H1 (cell line): ENCODE data around the gene NDUFAF7. TPM values are rescaled to one million over a fixed set of nuclear protein-coding genes. Genes with fewer than 3 reads are reported as not detected.

Experiments
- BACH1 ChIP-seq: IDR thresholded peaks from 2 replicates; pipeline ENCODE4 v1.6.1; 2012; ENCODE audit warnings: low read length, improper control_type of control experiment
- BRCA1 ChIP-seq: IDR thresholded peaks from 2 replicates; pipeline ENCODE4 v1.6.1; 2012; ENCODE audit warnings: low read depth, low read length, improper control_type of control experiment
- CHD1 ChIP-seq: IDR thresholded peaks from 2 replicates; pipeline ENCODE4 v1.6.1; 2012; ENCODE audit warnings: low read depth, low read length, improper control_type of control experiment
- CTBP2 ChIP-seq: IDR thresholded peaks from 2 replicates; pipeline ENCODE4 v1.7.0; 2011; ENCODE audit warnings: borderline replicate concordance, mild to moderate bottlenecking, moderate library complexity, mixed read lengths, low read length; ENCODE audit not compliant: insufficient read depth, insufficient read length
- EGR1 ChIP-seq: IDR thresholded peaks from 2 replicates; pipeline ENCODE4 v1.6.1; 2011; ENCODE audit warnings: low read depth, low read length, borderline replicate concordance
- EP300 ChIP-seq, 2 experiments: IDR thresholded peaks; 1 replicate in 1 of 2; 2 replicates in 1 of 2; pipeline ENCODE4 v1.6.1; 2011 to 2012; ENCODE audit warnings: low read depth in 2 of 2, low read length in 2 of 2, mild to moderate bottlenecking in 2 of 2, borderline replicate concordance in 1 of 2, inconsistent platforms in 1 of 2, moderate library complexity in 1 of 2
- GABPA ChIP-seq: IDR thresholded peaks from 2 replicates; pipeline ENCODE4 v1.6.1; 2011; ENCODE audit warnings: mild to moderate bottlenecking, low read length, moderate library complexity, borderline replicate concordance; ENCODE audit not compliant: insufficient read depth
- HDAC6 ChIP-seq: IDR thresholded peaks from one replicate; pipeline ENCODE4 v1.7.1; 2012; ENCODE audit warnings: low read depth, mild to moderate bottlenecking, inconsistent platforms, low read length, moderate library complexity
- JUN ChIP-seq: IDR thresholded peaks from 2 replicates; pipeline ENCODE4 v1.6.1; 2011; ENCODE audit warnings: low read depth, mild to moderate bottlenecking, improper control_type of control experiment, low read length
- KDM1A ChIP-seq: fragments of 200-600, 300-600 bp; sonication (generic); IDR thresholded peaks from 2 replicates; pipeline ENCODE4 v1.7.1; 2016; ENCODE audit warnings: mild to moderate bottlenecking, low read length, borderline replicate concordance
- KDM4A ChIP-seq: IDR thresholded peaks from one replicate; pipeline ENCODE4 v1.7.1; 2012; ENCODE audit warnings: low read depth, mild to moderate bottlenecking, moderate library complexity, low read length, inconsistent platforms; ENCODE audit not compliant: severe bottlenecking
- NANOG ChIP-seq: IDR thresholded peaks from 2 replicates; pipeline ENCODE4 v1.6.1; 2011; ENCODE audit warnings: low read length, low read depth, mild to moderate bottlenecking, inconsistent platforms; ENCODE audit not compliant: insufficient read depth, poor library complexity, severe bottlenecking
- NRF1 ChIP-seq: IDR thresholded peaks from 2 replicates; pipeline ENCODE4 v1.6.1; 2011; ENCODE audit warnings: mild to moderate bottlenecking, low read depth, low read length, improper control_type of control experiment
- PHF8 ChIP-seq: fragments of 200-600 bp; sonication (generic); conservative IDR thresholded peaks from 2 replicates; pipeline ENCODE4 v1.7.1; 2012; ENCODE audit warnings: low read depth, mild to moderate bottlenecking, inconsistent platforms, low read length, moderate library complexity
- RBBP5 ChIP-seq: IDR thresholded peaks from 2 replicates; pipeline ENCODE4 v1.7.1; 2012; ENCODE audit warnings: low read depth, mild to moderate bottlenecking, inconsistent platforms, low read length, moderate library complexity, borderline replicate concordance
- RFX5 ChIP-seq: IDR thresholded peaks from 2 replicates; pipeline ENCODE4 v1.6.1; 2011; ENCODE audit warnings: low read depth, low read length, improper control_type of control experiment, borderline replicate concordance
- SAP30 ChIP-seq: fragments of 300-600 bp; sonication (generic); IDR thresholded peaks from 2 replicates; pipeline ENCODE4 v1.7.1; 2012; ENCODE audit warnings: low read length, moderate library complexity, mild to moderate bottlenecking, inconsistent platforms; ENCODE audit not compliant: insufficient read depth, insufficient replicate concordance
- SIX5 ChIP-seq: IDR thresholded peaks from 2 replicates; pipeline ENCODE4 v1.6.1; 2011; ENCODE audit warnings: mild to moderate bottlenecking, low read depth, low read length
- TBP ChIP-seq: IDR thresholded peaks from 2 replicates; pipeline ENCODE4 v1.6.1; 2011; ENCODE audit warnings: low read depth, low read length, improper control_type of control experiment
- YY1 ChIP-seq: IDR thresholded peaks from 2 replicates; pipeline ENCODE4 v1.6.1; 2011; ENCODE audit warnings: low read depth, mild to moderate bottlenecking, low read length
- polyA plus RNA-seq, 7 experiments: library from polyadenylated mRNA; depleted of rRNA in 3 of 7; stranded (reverse) in 5 of 7; unstranded in 2 of 7; fragments of >200 nt in 5 of 7; fragments of 200-250 nt in 2 of 7; gene quantifications; 1 replicate in 5 of 7; 2 replicates in 1 of 7; 4 replicates in 1 of 7; pipeline versions ENCODE4 v1.2.1 to v1.2.3, GENCODE V29; 2011 to 2013; ENCODE audit warnings: missing spikeins in 2 of 7, mixed read lengths in 2 of 7
- total RNA-seq: library from RNA; stranded (reverse); fragmentation: NEBNext Ultra II Directional; extraction: Animal tissue kit (Norgen Biotek cat#: 25700); gene quantifications from 2 replicates; pipeline ENCODE4 v1.2.1, GENCODE V29; 2021
- TF ChIP-seq, protein P1 (sequence below): IDR thresholded peaks from 2 replicates; pipeline ENCODE4 v1.6.1; 2012; ENCODE audit warnings: inconsistent platforms
- TF ChIP-seq, protein P2 (sequence below): IDR thresholded peaks from 2 replicates; pipeline ENCODE4 v1.6.1; 2011; ENCODE audit warnings: low read depth, mild to moderate bottlenecking, low read length; ENCODE audit not compliant: insufficient read depth

The NDUFAF7 gene
- total and polyA plus RNA-seq, 2 of the 8 experiments (the other 6 are each of a cell fraction or from before 2014, with no cell fraction given) = 50.2 to 56.0 TPM

DNA sequence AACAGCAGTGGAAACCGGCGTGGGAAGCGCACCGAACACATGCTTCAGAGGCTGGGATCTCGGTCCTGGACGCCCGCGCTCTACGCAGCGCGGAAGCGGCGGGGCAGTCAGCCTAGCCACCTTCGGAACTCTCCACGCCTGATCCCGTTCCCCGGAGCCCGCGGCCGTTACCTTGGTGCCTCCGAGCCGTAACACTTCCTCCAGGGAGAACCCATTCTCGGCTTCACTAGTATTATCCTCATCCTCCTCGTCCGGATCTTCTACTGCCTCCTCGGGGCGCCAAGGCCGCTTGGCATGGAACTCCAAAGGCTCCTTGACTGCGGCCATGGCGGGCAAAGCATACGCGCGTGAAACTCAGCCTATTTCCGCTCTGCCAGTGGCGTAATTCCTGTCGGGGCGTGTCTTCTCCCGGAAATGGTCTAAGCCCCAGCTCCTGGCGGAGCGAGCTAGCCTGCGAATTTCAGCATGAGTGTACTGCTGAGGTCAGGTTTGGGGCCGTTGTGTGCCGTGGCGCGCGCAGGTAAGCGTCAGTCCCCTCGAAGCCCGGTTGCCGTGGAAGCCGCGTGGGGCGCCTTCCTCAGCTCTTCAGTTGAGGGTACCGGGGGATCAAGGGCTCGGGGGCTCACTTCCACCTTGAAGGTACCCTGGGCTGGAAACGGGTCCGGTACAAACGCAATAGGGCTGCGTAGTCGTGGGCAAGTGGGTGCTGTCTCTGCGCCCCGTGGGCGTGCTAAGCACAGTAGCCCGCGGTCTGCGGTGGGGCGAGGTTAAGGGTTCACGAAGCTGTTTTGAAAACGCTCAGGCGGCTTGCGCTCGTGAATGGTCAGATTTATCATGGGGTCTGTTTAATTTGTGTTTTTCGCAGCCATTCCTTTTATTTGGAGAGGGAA lies at the start of gene NDUFAF7, which contains the start of gene CEBPZ (continued):
- TF ChIP-seq EP300 (IDR thresholded peaks at IDR 0.05; ENCODE audit: borderline replicate concordance in 1 of 2, low read depth in 2 of 2, low read length in 2 of 2) = no peak
- TF ChIP-seq GABPA = peak; percentile 74; the same call in 1 of the 2 replicates
- no peak for TF ChIP-seq NANOG
- TF ChIP-seq RFX5 = no peak
- TF ChIP-seq CTBP2 = no peak
- TF ChIP-seq CHD1 = no peak
- TF ChIP-seq BACH1 = no peak; the same call in 1 of the 2 replicates
- no peak for TF ChIP-seq NRF1
- TF ChIP-seq, protein P1, sequence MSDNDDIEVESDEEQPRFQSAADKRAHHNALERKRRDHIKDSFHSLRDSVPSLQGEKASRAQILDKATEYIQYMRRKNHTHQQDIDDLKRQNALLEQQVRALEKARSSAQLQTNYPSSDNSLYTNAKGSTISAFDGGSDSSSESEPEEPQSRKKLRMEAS = peak; percentile 40; the same call in 1 of the 2 replicates
- no peak for TF ChIP-seq JUN
- peak; percentile 78 for TF ChIP-seq KDM4A
- no peak for TF ChIP-seq BRCA1
- peak; percentile 90 for TF ChIP-seq YY1
- no peak for TF ChIP-seq EGR1
- TF ChIP-seq KDM1A = no peak
- TF ChIP-seq HDAC6 = no peak
- TF ChIP-seq SIX5 = no peak
- peak; percentile 75 for TF ChIP-seq TBP
- TF ChIP-seq SAP30 = peak; percentile 67
- TF ChIP-seq PHF8 = peak; percentile 68
- TF ChIP-seq, protein P2, sequence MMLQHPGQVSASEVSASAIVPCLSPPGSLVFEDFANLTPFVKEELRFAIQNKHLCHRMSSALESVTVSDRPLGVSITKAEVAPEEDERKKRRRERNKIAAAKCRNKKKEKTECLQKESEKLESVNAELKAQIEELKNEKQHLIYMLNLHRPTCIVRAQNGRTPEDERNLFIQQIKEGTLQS = no peak
- peak; percentile 91 for TF ChIP-seq RBBP5
